B cell (primary cell): Measurements from ENCODE around the gene ACADS. TPM values are rescaled to one million over a fixed set of nuclear protein-coding genes. Genes with fewer than 3 reads are reported as not detected.

Experiments used
- ATAC-seq: fragments of 200-7000 bp; cut with Tn5 transposase; one replicate; pipeline ENCODE4 v1.10.0; 2021; ENCODE audit warnings: low read depth, mild to moderate bottlenecking, moderate number of reproducible peaks, moderate library complexity
- CTCF ChIA-PET: fragments of 350-600 bp; sonication (Branson Sonifier 250); formaldehyde crosslinking; loops from one replicate; lab custom pipeline; 2021; ENCODE audit warnings: antibody characterized with exemption, inconsistent platforms; lab: Charles Lee
- POLR2A ChIA-PET: fragments of 350-600 bp; sonication (Branson Sonifier 250); formaldehyde crosslinking; loops from one replicate; lab custom pipeline; 2021; ENCODE audit warnings: antibody characterized with exemption; lab: Charles Lee
- DNase-seq: peaks from one replicate; pipeline ENCODE4 v3.0.0; 2013
- H2AFZ ChIP-seq: 2 replicates; pipeline ENCODE4 v1.6.1; 2012; ENCODE audit warnings: mild to moderate bottlenecking, low read depth, low read length; ENCODE audit not compliant: insufficient read depth, poor library complexity, severe bottlenecking
- H3K27ac ChIP-seq, 2 donors: 1 replicate in 1 of 2; 2 replicates in 1 of 2; pipeline ENCODE4 v1.5.1; 2012 to 2013; ENCODE audit warnings: low read length in 2 of 2, mild to moderate bottlenecking in 2 of 2, moderate library complexity in 1 of 2
- H3K27me3 ChIP-seq, 4 experiments: fragments of 200-600 bp in 1 of 4; sonication (generic) in 1 of 4; replicated peaks in 1 of 4; 1 replicate in 2 of 4; 2 replicates in 2 of 4; pipeline versions ENCODE4 v1.6.1 to v1.7.0; 2013 to 2016; ENCODE audit warnings: low read length in 3 of 4, mild to moderate bottlenecking in 2 of 4, mixed read lengths in 1 of 4, moderate library complexity in 1 of 4; ENCODE audit not compliant: insufficient read depth in 4 of 4, control insufficient read depth in 3 of 4; ENCODE audit errors: control extremely low read depth in 1 of 4
- H3K36me3 ChIP-seq, 2 experiments: replicated peaks in 1 of 2; 1 replicate in 1 of 2; 2 replicates in 1 of 2; pipeline versions ENCODE4 v1.6.1 to v1.7.1; 2013; ENCODE audit warnings: low read length in 1 of 2; ENCODE audit not compliant: insufficient read depth in 2 of 2, control insufficient read depth in 1 of 2; ENCODE audit errors: control extremely low read depth in 1 of 2, extremely low read depth in 1 of 2
- H3K4me1 ChIP-seq, 2 donors: fragments of 200-600 bp in 1 of 2; sonication (generic) in 1 of 2; 1 replicate in 1 of 2; 2 replicates in 1 of 2; pipeline versions ENCODE4 v1.5.1 to v1.6.1; 2013 to 2017; ENCODE audit warnings: low read length in 2 of 2; ENCODE audit not compliant: control insufficient read depth in 2 of 2, insufficient read depth in 2 of 2
- H3K4me2 ChIP-seq: replicated peaks from 2 replicates; pipeline ENCODE3; 2012; ENCODE audit warnings: mild to moderate bottlenecking, low read depth, low read length; ENCODE audit not compliant: poor library complexity, severe bottlenecking
- H3K4me3 ChIP-seq, 5 experiments: fragments of 200-600 bp in 1 of 5; sonication (generic) in 1 of 5; 1 replicate in 3 of 5; 2 replicates in 2 of 5; pipeline versions ENCODE4 v1.5.1 to v1.7.0; 2011 to 2016; ENCODE audit warnings: low read length in 4 of 5, mild to moderate bottlenecking in 4 of 5, low read depth in 2 of 5, control low read depth in 1 of 5, moderate library complexity in 1 of 5; ENCODE audit not compliant: insufficient read depth in 1 of 5; ENCODE audit errors: control extremely low read depth in 1 of 5, extremely low read depth in 1 of 5
- H3K79me2 ChIP-seq: fragments of 200-600 bp; sonication (generic); one replicate; pipeline ENCODE4 v1.6.0; 2016; ENCODE audit warnings: low read length; ENCODE audit not compliant: control insufficient read depth, insufficient read depth
- H3K9ac ChIP-seq: fragments of 200-600 bp; sonication (generic); 2 replicates; pipeline ENCODE4 v1.6.1; 2017; ENCODE audit warnings: mild to moderate bottlenecking, low read length, moderate library complexity
- H3K9me3 ChIP-seq, 3 donors: one replicate each; pipeline versions ENCODE4 v1.6.1 to v1.7.1; 2013; ENCODE audit warnings: low read length in 2 of 3; ENCODE audit not compliant: control insufficient read depth in 2 of 3, insufficient read depth in 1 of 3; ENCODE audit errors: control extremely low read depth in 1 of 3
- H4K20me1 ChIP-seq: 2 replicates; pipeline ENCODE4 v1.6.0; 2012; ENCODE audit warnings: mild to moderate bottlenecking, low read length; ENCODE audit not compliant: insufficient read depth, control insufficient read depth, poor library complexity, severe bottlenecking
- H3K27ac Mint-ChIP-seq: one replicate; pipeline ENCODE4 v1.8.0; 2021; ENCODE audit warnings: mixed read lengths
- H3K27me3 Mint-ChIP-seq: one replicate; pipeline ENCODE4 v1.8.0; 2021; ENCODE audit warnings: mixed read lengths
- H3K4me1 Mint-ChIP-seq: one replicate; pipeline ENCODE4 v1.8.0; 2021; ENCODE audit warnings: mixed read lengths
- H3K4me3 Mint-ChIP-seq: one replicate; pipeline ENCODE4 v1.8.0; 2021; ENCODE audit warnings: mixed read lengths
- H3K9me3 Mint-ChIP-seq: one replicate; pipeline ENCODE4 v1.8.0; 2022; ENCODE audit warnings: mixed read lengths; ENCODE audit not compliant: insufficient read depth
- EZH2 ChIP-seq: IDR thresholded peaks from 2 replicates; pipeline ENCODE4 v1.6.1; 2012; ENCODE audit warnings: borderline replicate concordance, low read depth, mild to moderate bottlenecking, moderate library complexity, low read length; ENCODE audit not compliant: insufficient read depth, poor library complexity, severe bottlenecking
- WGBS: methylation state at CpG from one replicate; pipeline ENCODE4 v1.1.5; 2013; ENCODE audit warnings: missing lambda C conversion rate; ENCODE audit not compliant: insufficient coverage; 5-methylcytosine and 5-hydroxymethylcytosine counted together
- intact Hi-C: fragments of 100-400 bp; cut with micrococcal nuclease; formaldehyde crosslinking; loops from one replicate; pipeline ENCODE4 v1.10.0; 2022
- polyA minus RNA-seq: library from RNA; depleted of rRNA, polyadenylated mRNA; stranded (reverse); fragments of >200 nt; gene quantifications from 2 replicates; pipeline ENCODE4 v1.2.3, GENCODE V29; 2012
- polyA plus RNA-seq: library from polyadenylated mRNA; depleted of rRNA; stranded (reverse); fragments of >200 nt; gene quantifications from 2 replicates; pipeline ENCODE4 v1.2.3, GENCODE V29; 2012
- total RNA-seq, 2 donors: library from RNA; stranded (reverse); fragments of 120-200 nt in 1 of 2; gene quantifications; 1 replicate in 1 of 2; 2 replicates in 1 of 2; pipeline versions ENCODE4 v1.2.3 to v1.2.4, GENCODE V29; 2013 to 2022
- TF ChIP-seq, protein P1 (sequence below): fragments of 200-600 bp; IDR thresholded peaks from one replicate; pipeline ENCODE4 v1.8.0; 2022; ENCODE audit warnings: antibody characterized with exemption, mild to moderate bottlenecking

The ACADS gene
- 10.0 and 10.1 TPM in 2 replicates for total RNA-seq
- total RNA-seq (2013) = 7.0 TPM
- polyA plus RNA-seq = 4.8 and 6.8 TPM in 2 replicates
- polyA minus RNA-seq = 5.7 and 5.9 TPM in 2 replicates

GRCh38 chr12:120725659-120726509, at the start of gene ACADS:
Gene ACADS, plus strand, starts transcription at chr12:120725826. Its CDS starts 60 bp downstream, at chr12:120725886.
- H2AFZ ChIP-seq = peak within 1 kb of the TSS; percentile 90
- Mint-ChIP-seq H3K27ac (peak within 1 kb of the TSS; percentile 46), H3K9me3 (no peaks in the 10 kb centered on the region), H3K27me3 (no peaks in the 10 kb centered on the region), H3K4me3 (peak within 1 kb of the TSS; percentile 90), H3K4me1 (peaks cover 34% of the 10 kb centered on the region)
- ChIA-PET POLR2A (no interaction called here), CTCF (interaction anchor here (1.4 to 1.5 kb wide), 2 partner anchors 12 to 79 kb away, joined by 4 to 10 read pairs; no protein-coding TSS in a partner anchor)
- H3K4me1 ChIP-seq = peaks cover 28 to 30% of the 10 kb centered on the region in 2 donors
- H3K4me3 ChIP-seq = peak within 1 kb of the TSS; percentile 44 to 73 (median 63)
- H3K27ac ChIP-seq = peak within 1 kb of the TSS in 1 of 2 donors; percentile 61
- H3K9me3 ChIP-seq = no peaks in the 10 kb centered on the region
- H4K20me1 ChIP-seq = peaks cover 36% of the 10 kb centered on the region
- H3K27me3 ChIP-seq = no peaks in the 10 kb centered on the region
- peak; percentile 100 for ATAC-seq
- TF ChIP-seq EZH2 = no peak
- TF ChIP-seq, protein P1, sequence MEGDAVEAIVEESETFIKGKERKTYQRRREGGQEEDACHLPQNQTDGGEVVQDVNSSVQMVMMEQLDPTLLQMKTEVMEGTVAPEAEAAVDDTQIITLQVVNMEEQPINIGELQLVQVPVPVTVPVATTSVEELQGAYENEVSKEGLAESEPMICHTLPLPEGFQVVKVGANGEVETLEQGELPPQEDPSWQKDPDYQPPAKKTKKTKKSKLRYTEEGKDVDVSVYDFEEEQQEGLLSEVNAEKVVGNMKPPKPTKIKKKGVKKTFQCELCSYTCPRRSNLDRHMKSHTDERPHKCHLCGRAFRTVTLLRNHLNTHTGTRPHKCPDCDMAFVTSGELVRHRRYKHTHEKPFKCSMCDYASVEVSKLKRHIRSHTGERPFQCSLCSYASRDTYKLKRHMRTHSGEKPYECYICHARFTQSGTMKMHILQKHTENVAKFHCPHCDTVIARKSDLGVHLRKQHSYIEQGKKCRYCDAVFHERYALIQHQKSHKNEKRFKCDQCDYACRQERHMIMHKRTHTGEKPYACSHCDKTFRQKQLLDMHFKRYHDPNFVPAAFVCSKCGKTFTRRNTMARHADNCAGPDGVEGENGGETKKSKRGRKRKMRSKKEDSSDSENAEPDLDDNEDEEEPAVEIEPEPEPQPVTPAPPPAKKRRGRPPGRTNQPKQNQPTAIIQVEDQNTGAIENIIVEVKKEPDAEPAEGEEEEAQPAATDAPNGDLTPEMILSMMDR = no peak
- 9% methylated on average over 66 of the region's 66 CpGs for WGBS
- H3K9ac ChIP-seq = peak within 1 kb of the TSS; percentile 74
- DNase-seq = peak; percentile 91
- intact Hi-C loops = loop anchor here (1.0 to 5.0 kb wide), 6 partner anchors 12 to 176 kb away; partner anchors contain the start of genes POP5, SPPL3 and UNC119B
- H3K36me3 ChIP-seq = peaks cover 0 to 9% of the 10 kb centered on the region in 2 experiments
- H3K4me2 ChIP-seq = peak within 1 kb of the TSS; percentile 92
- peaks cover 7% of the 10 kb centered on the region for H3K79me2 ChIP-seq
